GM23338 (cell line): Measurements from ENCODE around the gene DPEP3. TPM values are rescaled to one million over a fixed set of nuclear protein-coding genes. Genes with fewer than 3 reads are reported as not detected.

Source experiments
- ATAC-seq: fragments of 200-7000 bp; cut with Tn5 transposase; 3 replicates; pipeline ENCODE4 v1.9.1; 2020
- DNase-seq: peaks from one replicate; pipeline ENCODE4 v3.0.0-alpha.2; 2015; ENCODE audit warnings: low spot score
- H2AFZ ChIP-seq: fragments of 200-600 bp; sonication (generic); 2 replicates; pipeline ENCODE4 v1.8.0; 2016; ENCODE audit warnings: antibody characterized with exemption, mild to moderate bottlenecking, moderate library complexity
- H3F3A ChIP-seq: fragments of 200-600 bp; sonication (generic); replicated peaks from 2 replicates; pipeline ENCODE4 v1.8.0; 2017; ENCODE audit warnings: antibody characterized with exemption, mixed run types, low read depth
- H3K27ac ChIP-seq: fragments of 200-600 bp; sonication (generic); 2 replicates; pipeline ENCODE4 v1.6.1; 2016; ENCODE audit warnings: low read depth
- H3K27me3 ChIP-seq: fragments of 200-600 bp; sonication (generic); 2 replicates; pipeline ENCODE4 v1.8.0; 2016; ENCODE audit warnings: mild to moderate bottlenecking, mixed run types, moderate library complexity; ENCODE audit not compliant: insufficient read depth
- H3K36me3 ChIP-seq: fragments of 200-600 bp; sonication (generic); 2 replicates; pipeline ENCODE4 v1.8.0; 2016; ENCODE audit warnings: mild to moderate bottlenecking; ENCODE audit not compliant: insufficient read depth
- H3K4me1 ChIP-seq: fragments of 200-600 bp; sonication (generic); 2 replicates; pipeline ENCODE4 v1.8.0; 2016; ENCODE audit warnings: mild to moderate bottlenecking, moderate library complexity; ENCODE audit not compliant: insufficient read depth
- H3K4me2 ChIP-seq: fragments of 200-600 bp; sonication (generic); 2 replicates; pipeline ENCODE4 v1.7.1; 2017; ENCODE audit warnings: mixed run types
- H3K4me3 ChIP-seq: fragments of 200-600 bp; sonication (generic); 2 replicates; pipeline ENCODE4 v1.6.1; 2016; ENCODE audit warnings: mixed run types
- H3K79me2 ChIP-seq: fragments of 200-600 bp; sonication (generic); replicated peaks from 2 replicates; pipeline ENCODE4 v1.8.0; 2017; ENCODE audit warnings: mild to moderate bottlenecking; ENCODE audit not compliant: insufficient read depth
- H3K9me2 ChIP-seq: fragments of 200-600 bp; sonication (generic); 2 replicates; pipeline ENCODE4 v1.8.0; 2017; ENCODE audit not compliant: insufficient read depth
- H4K20me1 ChIP-seq: fragments of 200-600 bp; sonication (generic); replicated peaks from 2 replicates; pipeline ENCODE4 v1.8.0; 2017; ENCODE audit warnings: mild to moderate bottlenecking; ENCODE audit not compliant: insufficient read depth
- H3K27ac Mint-ChIP-seq: 2 replicates; pipeline ENCODE4 v1.8.0; 2020; ENCODE audit warnings: inconsistent platforms, mild to moderate bottlenecking, moderate library complexity, mixed read lengths
- H3K27me3 Mint-ChIP-seq: 3 replicates; pipeline ENCODE4 v1.8.0; 2022; ENCODE audit warnings: low read depth, mild to moderate bottlenecking, moderate library complexity, mixed read lengths, inconsistent platforms; ENCODE audit not compliant: insufficient read depth, poor library complexity
- H3K36me3 Mint-ChIP-seq: 3 replicates; pipeline ENCODE4 v1.8.0; 2021; ENCODE audit warnings: low read depth, mild to moderate bottlenecking, inconsistent platforms, moderate library complexity, mixed read lengths
- H3K4me1 Mint-ChIP-seq: 3 replicates; pipeline ENCODE4 v1.8.0; 2020; ENCODE audit warnings: mild to moderate bottlenecking, inconsistent platforms, mixed read lengths
- H3K4me3 Mint-ChIP-seq: 3 replicates; pipeline ENCODE4 v1.8.0; 2021; ENCODE audit warnings: moderate library complexity, mild to moderate bottlenecking, inconsistent platforms, mixed read lengths
- H3K9me3 Mint-ChIP-seq: 3 replicates; pipeline ENCODE4 v1.8.0; 2020; ENCODE audit warnings: moderate library complexity, mild to moderate bottlenecking, inconsistent platforms, mixed read lengths
- CREB1 ChIP-seq: fragments of 250-450 bp; sonication (Bioruptor Pico); IDR thresholded peaks from 2 replicates; pipeline ENCODE4 v1.5.0; 2020; ENCODE audit warnings: low read depth, mild to moderate bottlenecking, moderate library complexity
- CTCF ChIP-seq, 2 experiments: fragments of 200-600 bp in 1 of 2; sonication (generic) in 1 of 2; conservative IDR thresholded peaks; 2 replicates each; pipeline versions ENCODE4 v1.5.1 to v1.6.1; 2016 to 2017; ENCODE audit warnings: antibody characterized with exemption in 2 of 2, low read depth in 2 of 2, mild to moderate bottlenecking in 2 of 2, moderate library complexity in 1 of 2
- EZH2 ChIP-seq: fragments of 200-600 bp; sonication (generic); IDR thresholded peaks from one replicate; pipeline ENCODE4 v1.8.0; 2017; ENCODE audit warnings: antibody characterized with exemption, mild to moderate bottlenecking, low read depth; ENCODE audit not compliant: unreplicated experiment
- REST ChIP-seq: IDR thresholded peaks from one replicate; pipeline ENCODE4 v1.6.1; 2018; ENCODE audit warnings: antibody characterized with exemption; ENCODE audit not compliant: unreplicated experiment
- STAT1 ChIP-seq: IDR thresholded peaks from one replicate; pipeline ENCODE4 v1.6.1; 2016; ENCODE audit warnings: antibody characterized with exemption; ENCODE audit not compliant: unreplicated experiment
- ZNF114 ChIP-seq: fragments of 250-450 bp; sonication (Bioruptor Pico); IDR thresholded peaks from 2 replicates; pipeline ENCODE4 v1.5.0; 2020; ENCODE audit warnings: mild to moderate bottlenecking, moderate library complexity
- ZNF331 ChIP-seq: fragments of 250-450 bp; sonication (Bioruptor Pico); IDR thresholded peaks from 2 replicates; pipeline ENCODE4 v1.5.0; 2020; ENCODE audit warnings: low read depth, mild to moderate bottlenecking, moderate library complexity
- polyA plus RNA-seq: library from polyadenylated mRNA; unstranded; fragments of >200 nt; fragmentation: Nextera tagmentation; extraction: Ambion mirVana; gene quantifications from 2 replicates; pipeline ENCODE4 v1.2.1, GENCODE V29; 2016
- total RNA-seq: library from RNA; depleted of rRNA; stranded (reverse); fragments of >200 nt; shearing (Covaris generic); gene quantifications from 2 replicates; pipeline ENCODE4 v1.2.3, GENCODE V29; 2014

Gene DPEP3
- total and polyA plus RNA-seq, 2 experiments from 2014 or later, result 8.8 to 18.4 TPM

GRCh38 chr16:67992661-67993206 is 12.4 kb upstream of the DPEP3 start (continued):
- TF ChIP-seq CTCF (conservative IDR thresholded peaks at IDR 0.05; ENCODE audit: low read depth in 2 of 2), result no peak
- TF ChIP-seq ZNF114 (CRISPR knock-in tag), result no peak
- TF ChIP-seq REST, result no peak
- no peak for TF ChIP-seq EZH2
- no peak for TF ChIP-seq ZNF331 (CRISPR knock-in tag)

- Histone ChIP-seq H3K36me3 (no peaks in the 10 kb centered on the region), H3K4me3 (no peak overlapping the region), H3K27me3 (peaks cover 3% of the 10 kb centered on the region; the same call in 1 of the 2 replicates), H3K4me2 (no peak overlapping the region), H3K4me1 (no peaks in the 10 kb centered on the region), H3K79me2 (no peaks in the 10 kb centered on the region), H3K27ac (no peak overlapping the region), H3K9me2 (peaks cover 3% of the 10 kb centered on the region; the same call in 1 of the 2 replicates), H3F3A (no peaks in the 10 kb centered on the region), H4K20me1 (no peaks in the 10 kb centered on the region), H2AFZ (no peak overlapping the region)
- Mint-ChIP-seq H3K9me3 (peaks cover 4% of the 10 kb centered on the region; the same call in 1 of the 3 replicates), H3K27me3 (peaks cover 18% of the 10 kb centered on the region), H3K27ac (no peak overlapping the region), H3K36me3 (no peaks in the 10 kb centered on the region), H3K4me1 (no peaks in the 10 kb centered on the region), H3K4me3 (no peak overlapping the region)
- ATAC-seq (no peak), DNase-seq (no peak)
- TF ChIP-seq STAT1 (no peak), EZH2 (no peak), REST (no peak), CREB1 (CRISPR knock-in tag) (no peak), ZNF114 (CRISPR knock-in tag) (no peak), CTCF (conservative IDR thresholded peaks at IDR 0.05; ENCODE audit: low read depth in 2 of 2) (no peak)
Measured at GRCh38 chr16:67990018-67990386, 9.7 kb upstream of the DPEP3 start.
